Panc1 (cell line): ENCODE results near the gene PIGK. TPM values are rescaled to one million over a fixed set of nuclear protein-coding genes. Genes with fewer than 3 reads are reported as not detected.

Experiments used
- ATAC-seq: fragments of 200-7000 bp; cut with Tn5 transposase; 2 replicates; pipeline ENCODE4 v1.9.1; 2020; ENCODE audit warnings: mild to moderate bottlenecking, moderate library complexity
- BruUV-seq: library from RNA; stranded (reverse); fragments of 400-500 nt; replicated peaks from 2 replicates; lab custom pipeline; 2021; lab: Mats Ljungman, UMichigan
- CTCF ChIA-PET: fragments of 300-600 bp; sonication (Branson Sonifier 250); formaldehyde crosslinking; loops from one replicate; lab custom pipeline; 2022; ENCODE audit warnings: antibody characterized with exemption; lab: Charles Lee
- POLR2A ChIA-PET: fragments of 300-600 bp; sonication (Branson Sonifier 250); formaldehyde crosslinking; loops from one replicate; lab custom pipeline; 2022; ENCODE audit warnings: antibody characterized with exemption; lab: Charles Lee
- DNase-seq: peaks from one replicate; pipeline ENCODE4 v3.0.0-alpha.2; 2010; ENCODE audit warnings: low read depth, low spot score
- H3K27ac ChIP-seq: 2 replicates; pipeline ENCODE4 v1.5.1; 2011; ENCODE audit warnings: mild to moderate bottlenecking, low read length, inconsistent platforms
- H3K27me3 ChIP-seq: fragments of 200-500 bp; sonication (Bioruptor generic); 2 replicates; pipeline ENCODE4 v1.6.0; 2014; ENCODE audit warnings: low read length, inconsistent platforms; ENCODE audit not compliant: control insufficient read depth, insufficient read depth
- H3K36me3 ChIP-seq: fragments of 200-500 bp; sonication (Bioruptor generic); 2 replicates; pipeline ENCODE4 v1.5.1; 2014; ENCODE audit warnings: inconsistent platforms, mild to moderate bottlenecking, low read length, moderate library complexity; ENCODE audit not compliant: control insufficient read depth, insufficient read depth
- H3K4me1 ChIP-seq: 2 replicates; pipeline ENCODE4 v1.5.1; 2011; ENCODE audit warnings: inconsistent platforms, mild to moderate bottlenecking, low read length, moderate library complexity; ENCODE audit not compliant: control insufficient read depth, insufficient read depth
- H3K4me3 ChIP-seq, 2 experiments: 2 replicates each; pipeline ENCODE4 v1.5.1; 2011 to 2012; ENCODE audit warnings: low read depth in 2 of 2, low read length in 2 of 2, mild to moderate bottlenecking in 2 of 2, inconsistent platforms in 1 of 2, moderate library complexity in 1 of 2
- H3K9me3 ChIP-seq: fragments of 200-500 bp; sonication (Bioruptor generic); 2 replicates; pipeline ENCODE4 v1.5.1; 2014; ENCODE audit warnings: low read depth, mild to moderate bottlenecking, inconsistent platforms, low read length, moderate library complexity; ENCODE audit not compliant: control insufficient read depth, insufficient read depth
- POLR2AphosphoS5 ChIP-seq: IDR thresholded peaks from 2 replicates; pipeline ENCODE4 v1.6.1; 2012; ENCODE audit warnings: mild to moderate bottlenecking, low read depth, low read length, moderate library complexity
- SIN3A ChIP-seq: IDR thresholded peaks from 2 replicates; pipeline ENCODE4 v1.6.1; 2012; ENCODE audit warnings: low read depth, mild to moderate bottlenecking, low read length, moderate library complexity, borderline replicate concordance; ENCODE audit not compliant: insufficient read depth
- TCF7L2 ChIP-seq: IDR thresholded peaks from 2 replicates; pipeline ENCODE4 v1.6.1; 2011; ENCODE audit warnings: mild to moderate bottlenecking, low read depth, low read length, inconsistent platforms
- in situ Hi-C: cut with HindIII; loops from 2 replicates; pipeline ENCODE4 v1.10.0; 2016; ENCODE audit warnings: low sequenced_read_pairs, low pct_unique_long_range_greater_than_20kb
- intact Hi-C: fragments of 100-400 bp; cut with micrococcal nuclease; formaldehyde crosslinking; loops from one replicate; pipeline ENCODE4 v1.10.0; 2022; ENCODE audit not compliant: unreplicated experiment
- total RNA-seq: library from RNA; stranded (reverse); gene quantifications from one replicate; pipeline ENCODE4 v1.2.1, GENCODE V29; 2021; ENCODE audit not compliant: unreplicated experiment
- TF ChIP-seq, protein P1 (sequence below): fragments of 450-650 bp; IDR thresholded peaks from 2 replicates; pipeline ENCODE4 v1.5.1; 2017; ENCODE audit warnings: mild to moderate bottlenecking
- TF ChIP-seq, protein P2 (sequence below), 2 experiments: IDR thresholded peaks; 2 replicates each; pipeline ENCODE4 v1.6.1; 2011 to 2012; ENCODE audit warnings: low read depth in 2 of 2, control low read depth in 1 of 2, low read length in 1 of 2, mild to moderate bottlenecking in 1 of 2, moderate library complexity in 1 of 2; ENCODE audit not compliant: insufficient read depth in 1 of 2

Gene PIGK
- total RNA-seq, 1 experiment from 2014 or later, result 26.8 TPM

DNA sequence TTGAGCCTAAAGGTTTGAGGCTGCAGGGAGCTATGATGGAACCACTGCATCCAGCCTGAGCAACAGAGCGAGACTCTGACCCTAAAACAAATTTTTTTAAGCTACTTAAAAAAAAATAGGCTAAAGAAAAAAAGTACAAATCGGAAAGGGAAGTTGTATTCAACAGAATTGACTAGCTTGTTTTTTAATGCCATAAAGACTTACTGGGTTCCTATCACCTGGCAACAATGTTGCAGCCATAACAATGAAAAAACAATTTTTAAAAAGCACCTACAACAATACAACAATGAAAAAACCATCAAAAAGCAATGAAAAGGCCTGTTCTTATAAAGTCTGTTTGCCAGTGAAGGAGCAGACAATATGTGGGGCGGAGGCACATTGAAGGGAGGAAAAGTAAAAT is 20.1 kb upstream of the PIGK start:
- ChIA-PET POLR2A (no interaction called here), CTCF (no interaction called here)
- intact Hi-C loops (no loop called here), in situ Hi-C loops (no loop called here)
- DNase-seq, result no peak
- H3K36me3 ChIP-seq, result no peaks in the 10 kb centered on the region
- H3K27ac ChIP-seq, result no peak overlapping the region
- H3K4me1 ChIP-seq, result no peaks in the 10 kb centered on the region
- no TSS peak for BruUV-seq
- TF ChIP-seq POLR2AphosphoS5 (no peak), TCF7L2 (no peak), SIN3A (no peak)
- TF ChIP-seq, protein P1, sequence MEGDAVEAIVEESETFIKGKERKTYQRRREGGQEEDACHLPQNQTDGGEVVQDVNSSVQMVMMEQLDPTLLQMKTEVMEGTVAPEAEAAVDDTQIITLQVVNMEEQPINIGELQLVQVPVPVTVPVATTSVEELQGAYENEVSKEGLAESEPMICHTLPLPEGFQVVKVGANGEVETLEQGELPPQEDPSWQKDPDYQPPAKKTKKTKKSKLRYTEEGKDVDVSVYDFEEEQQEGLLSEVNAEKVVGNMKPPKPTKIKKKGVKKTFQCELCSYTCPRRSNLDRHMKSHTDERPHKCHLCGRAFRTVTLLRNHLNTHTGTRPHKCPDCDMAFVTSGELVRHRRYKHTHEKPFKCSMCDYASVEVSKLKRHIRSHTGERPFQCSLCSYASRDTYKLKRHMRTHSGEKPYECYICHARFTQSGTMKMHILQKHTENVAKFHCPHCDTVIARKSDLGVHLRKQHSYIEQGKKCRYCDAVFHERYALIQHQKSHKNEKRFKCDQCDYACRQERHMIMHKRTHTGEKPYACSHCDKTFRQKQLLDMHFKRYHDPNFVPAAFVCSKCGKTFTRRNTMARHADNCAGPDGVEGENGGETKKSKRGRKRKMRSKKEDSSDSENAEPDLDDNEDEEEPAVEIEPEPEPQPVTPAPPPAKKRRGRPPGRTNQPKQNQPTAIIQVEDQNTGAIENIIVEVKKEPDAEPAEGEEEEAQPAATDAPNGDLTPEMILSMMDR, result no peak
- TF ChIP-seq, protein P2, sequence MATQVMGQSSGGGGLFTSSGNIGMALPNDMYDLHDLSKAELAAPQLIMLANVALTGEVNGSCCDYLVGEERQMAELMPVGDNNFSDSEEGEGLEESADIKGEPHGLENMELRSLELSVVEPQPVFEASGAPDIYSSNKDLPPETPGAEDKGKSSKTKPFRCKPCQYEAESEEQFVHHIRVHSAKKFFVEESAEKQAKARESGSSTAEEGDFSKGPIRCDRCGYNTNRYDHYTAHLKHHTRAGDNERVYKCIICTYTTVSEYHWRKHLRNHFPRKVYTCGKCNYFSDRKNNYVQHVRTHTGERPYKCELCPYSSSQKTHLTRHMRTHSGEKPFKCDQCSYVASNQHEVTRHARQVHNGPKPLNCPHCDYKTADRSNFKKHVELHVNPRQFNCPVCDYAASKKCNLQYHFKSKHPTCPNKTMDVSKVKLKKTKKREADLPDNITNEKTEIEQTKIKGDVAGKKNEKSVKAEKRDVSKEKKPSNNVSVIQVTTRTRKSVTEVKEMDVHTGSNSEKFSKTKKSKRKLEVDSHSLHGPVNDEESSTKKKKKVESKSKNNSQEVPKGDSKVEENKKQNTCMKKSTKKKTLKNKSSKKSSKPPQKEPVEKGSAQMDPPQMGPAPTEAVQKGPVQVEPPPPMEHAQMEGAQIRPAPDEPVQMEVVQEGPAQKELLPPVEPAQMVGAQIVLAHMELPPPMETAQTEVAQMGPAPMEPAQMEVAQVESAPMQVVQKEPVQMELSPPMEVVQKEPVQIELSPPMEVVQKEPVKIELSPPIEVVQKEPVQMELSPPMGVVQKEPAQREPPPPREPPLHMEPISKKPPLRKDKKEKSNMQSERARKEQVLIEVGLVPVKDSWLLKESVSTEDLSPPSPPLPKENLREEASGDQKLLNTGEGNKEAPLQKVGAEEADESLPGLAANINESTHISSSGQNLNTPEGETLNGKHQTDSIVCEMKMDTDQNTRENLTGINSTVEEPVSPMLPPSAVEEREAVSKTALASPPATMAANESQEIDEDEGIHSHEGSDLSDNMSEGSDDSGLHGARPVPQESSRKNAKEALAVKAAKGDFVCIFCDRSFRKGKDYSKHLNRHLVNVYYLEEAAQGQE (IDR thresholded peaks at IDR 0.05; ENCODE audit: insufficient read depth in 1 of 2, low read depth in 2 of 2, low read length in 1 of 2), result no peak
- ATAC-seq, result no peak
- no peaks in the 10 kb centered on the region for H3K9me3 ChIP-seq
- H3K4me3 ChIP-seq, result no peak overlapping the region
- no peaks in the 10 kb centered on the region; the same call in 1 of the 2 replicates for H3K27me3 ChIP-seq

DNA sequence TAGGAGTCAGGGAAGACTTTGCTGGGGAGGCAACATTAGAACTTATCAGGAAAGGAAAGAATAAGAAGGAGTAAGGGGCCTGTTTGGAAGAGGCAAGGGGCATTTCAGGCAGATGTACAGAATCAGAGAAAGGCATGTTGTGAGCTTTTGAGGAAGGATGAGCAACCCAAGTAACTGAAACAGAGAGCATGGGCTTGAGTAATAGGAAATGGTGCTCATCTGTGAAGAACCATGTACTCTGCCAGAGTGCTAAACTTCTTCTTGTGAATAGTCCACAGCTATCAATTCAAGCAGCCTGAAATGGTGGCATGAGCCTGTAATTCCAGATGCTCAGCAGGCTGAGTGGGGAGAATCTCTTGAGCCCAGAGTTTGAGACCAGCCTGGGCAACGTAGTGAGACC is 19.2 kb upstream of the PIGK start:
- no peaks in the 10 kb centered on the region; the same call in 1 of the 2 replicates for H3K27me3 ChIP-seq
- no peaks in the 10 kb centered on the region for H3K36me3 ChIP-seq
- POLR2A ChIA-PET, result no interaction called here
- no peak for ATAC-seq
- no peaks in the 10 kb centered on the region for H3K4me1 ChIP-seq
- BruUV-seq, result no TSS peak
- CTCF ChIA-PET, result no interaction called here
- TF ChIP-seq, protein P2 (IDR thresholded peaks at IDR 0.05; ENCODE audit: insufficient read depth in 1 of 2, low read depth in 2 of 2, low read length in 1 of 2), result no peak
- TF ChIP-seq, protein P1, result no peak
- TF ChIP-seq TCF7L2 (no peak), SIN3A (no peak), POLR2AphosphoS5 (no peak)
- H3K4me3 ChIP-seq, result no peak overlapping the region
- intact Hi-C loops (no loop called here), in situ Hi-C loops (no loop called here)
- H3K27ac ChIP-seq, result no peak overlapping the region
- H3K9me3 ChIP-seq, result no peaks in the 10 kb centered on the region
- DNase-seq, result no peak
